Smooth muscle cell (in vitro differentiated cells): Measurements from ENCODE around the gene CSF1R. TPM values are rescaled to one million over a fixed set of nuclear protein-coding genes. Genes with fewer than 3 reads are reported as not detected.

Experiments
- DNase-seq: peaks from one replicate; lab custom pipeline; 2025; ENCODE audit not compliant: unreplicated experiment; lab: John Stamatoyannopoulos, UW
- H2AFZ ChIP-seq: fragments of 200-600 bp; sonication (generic); 2 replicates; pipeline ENCODE4 v1.6.0; 2016; ENCODE audit warnings: antibody characterized with exemption, low read depth, mild to moderate bottlenecking
- H3F3A ChIP-seq: fragments of 200-600 bp; sonication (generic); 2 replicates; pipeline ENCODE4 v1.6.0; 2017; ENCODE audit warnings: antibody characterized with exemption, low read depth
- H3K27ac ChIP-seq: fragments of 200-600 bp; sonication (generic); 2 replicates; pipeline ENCODE4 v1.5.1; 2016; ENCODE audit warnings: low read depth, mild to moderate bottlenecking
- H3K27me3 ChIP-seq: fragments of 200-600 bp; sonication (generic); 2 replicates; pipeline ENCODE4 v1.6.1; 2016; ENCODE audit warnings: low read depth, mild to moderate bottlenecking
- H3K36me3 ChIP-seq: fragments of 200-600 bp; sonication (generic); 2 replicates; pipeline ENCODE4 v1.5.1; 2016; ENCODE audit warnings: low read depth
- H3K4me1 ChIP-seq: fragments of 200-600 bp; sonication (generic); 2 replicates; pipeline ENCODE4 v1.5.1; 2016; ENCODE audit warnings: low read depth
- H3K4me2 ChIP-seq: fragments of 200-600 bp; sonication (generic); 2 replicates; pipeline ENCODE4 v1.6.0; 2016; ENCODE audit warnings: mild to moderate bottlenecking
- H3K4me3 ChIP-seq: fragments of 200-600 bp; sonication (generic); 2 replicates; pipeline ENCODE4 v1.5.1; 2016; ENCODE audit warnings: mild to moderate bottlenecking
- H3K79me2 ChIP-seq: fragments of 200-600 bp; sonication (generic); 2 replicates; pipeline ENCODE4 v1.6.0; 2016; ENCODE audit warnings: low read depth, mild to moderate bottlenecking
- H3K9ac ChIP-seq: fragments of 200-600 bp; sonication (generic); 2 replicates; pipeline ENCODE4 v1.6.0; 2016; ENCODE audit warnings: low read depth
- H3K9me3 ChIP-seq: fragments of 200-600 bp; sonication (generic); replicated peaks from 2 replicates; pipeline ENCODE4 v1.5.1; 2016; ENCODE audit warnings: low read depth
- H4K20me1 ChIP-seq: fragments of 200-600 bp; sonication (generic); 2 replicates; pipeline ENCODE4 v1.6.0; 2016; ENCODE audit warnings: low read depth
- CTCF ChIP-seq: fragments of 200-600 bp; sonication (generic); IDR thresholded peaks from 2 replicates; pipeline ENCODE4 v1.5.1; 2017; ENCODE audit warnings: borderline replicate concordance, mild to moderate bottlenecking, antibody characterized with exemption; ENCODE audit not compliant: insufficient read depth, poor library complexity, severe bottlenecking
- WGBS: methylation state at CpG from one replicate; pipeline ENCODE4 v1.1.7; 2016; ENCODE audit warnings: low lambda C conversion rate; 5-methylcytosine and 5-hydroxymethylcytosine counted together
- polyA plus RNA-seq: library from polyadenylated mRNA; unstranded; fragments of >200 nt; fragmentation: Nextera tagmentation; extraction: Ambion mirVana; gene quantifications from 2 replicates; pipeline ENCODE4 v1.2.1, GENCODE V29; 2016
- total RNA-seq: library from RNA; depleted of rRNA; stranded (reverse); fragments of >200 nt; gene quantifications from 2 replicates; pipeline ENCODE4 v1.2.3, GENCODE V29; 2014

Gene CSF1R
- total and polyA plus RNA-seq, 2 experiments from 2014 or later = 2.2 to 3.9 TPM

GRCh38 chr5:150022158-150022531 is 64.2 kb downstream of the CSF1R start:
- peak overlapping the region; percentile 25 for H3K4me2 ChIP-seq

GRCh38 chr5:150021491-150022157 is 64.7 kb downstream of the CSF1R start:
- H3K79me2 ChIP-seq = peaks cover 2% of the 10 kb centered on the region
- no peaks in the 10 kb centered on the region for H3K4me1 ChIP-seq
- peak overlapping the region; percentile 8 for H3K9ac ChIP-seq
- peaks cover 18% of the 10 kb centered on the region for H3K36me3 ChIP-seq
- H3F3A ChIP-seq = peaks cover 7% of the 10 kb centered on the region
- H4K20me1 ChIP-seq = peaks cover 9% of the 10 kb centered on the region
- H3K27me3 ChIP-seq = no peaks in the 10 kb centered on the region
- 56% methylated on average over 13 of the region's 13 CpGs for WGBS
- no peak overlapping the region for H3K4me3 ChIP-seq
- peak overlapping the region; percentile 86 for H3K27ac ChIP-seq
- no peak overlapping the region for H2AFZ ChIP-seq
- no peaks in the 10 kb centered on the region for H3K9me3 ChIP-seq
- H3K4me2 ChIP-seq = peak overlapping the region; percentile 48
- DNase-seq = no peak
- no peak for TF ChIP-seq CTCF

More at GRCh38 chr5:150022158-150022531, 64.2 kb downstream of the CSF1R start:
- H3K27me3 ChIP-seq = no peaks in the 10 kb centered on the region
- no peak overlapping the region for H2AFZ ChIP-seq
- H3K9me3 ChIP-seq = no peaks in the 10 kb centered on the region
- H3K4me3 ChIP-seq = no peak overlapping the region
- 94% methylated on average over 1 of the region's 1 CpG for WGBS
- H3K4me1 ChIP-seq = no peaks in the 10 kb centered on the region
- peak overlapping the region; percentile 86 for H3K27ac ChIP-seq
- peak overlapping the region; percentile 8 for H3K9ac ChIP-seq
- H3F3A ChIP-seq = peaks cover 7% of the 10 kb centered on the region
- H3K36me3 ChIP-seq = peaks cover 18% of the 10 kb centered on the region
- H4K20me1 ChIP-seq = peaks cover 7% of the 10 kb centered on the region
- no peak for DNase-seq
- no peak for TF ChIP-seq CTCF
- H3K79me2 ChIP-seq = no peaks in the 10 kb centered on the region

GRCh38 chr5:150020249-150020648 is 66.1 kb downstream of the CSF1R start:
- H2AFZ ChIP-seq = no peak overlapping the region
- peak overlapping the region; percentile 86 for H3K27ac ChIP-seq
- H3K36me3 ChIP-seq = peaks cover 31% of the 10 kb centered on the region
- WGBS = 100% methylated on average over 1 of the region's 1 CpG
- H3K27me3 ChIP-seq = no peaks in the 10 kb centered on the region
- H3K4me1 ChIP-seq = no peaks in the 10 kb centered on the region
- no peak for DNase-seq
- TF ChIP-seq CTCF = no peak
- H4K20me1 ChIP-seq = peaks cover 9% of the 10 kb centered on the region
- peaks cover 6% of the 10 kb centered on the region for H3K79me2 ChIP-seq
- H3K9me3 ChIP-seq = no peaks in the 10 kb centered on the region
- no peak overlapping the region for H3K4me2 ChIP-seq
- H3K4me3 ChIP-seq = no peak overlapping the region
- no peak overlapping the region for H3K9ac ChIP-seq
- peaks cover 10% of the 10 kb centered on the region for H3F3A ChIP-seq
